Neural progenitor cell (in vitro differentiated cells): ENCODE measurements around the gene KLHL3. TPM values are rescaled to one million over a fixed set of nuclear protein-coding genes. Genes with fewer than 3 reads are reported as not detected.
A peak's percentile ranks its signal among the peaks of the same experiment; 100 is the strongest.

ENCODE experiments used
- DNase-seq: peaks from one replicate; pipeline ENCODE4 v3.0.0-alpha.2; 2016; ENCODE audit warnings: low spot score
- H2AFZ ChIP-seq: fragments of 200-600 bp; sonication (generic); replicated peaks from 2 replicates; pipeline ENCODE4 v1.6.1; 2016; ENCODE audit warnings: antibody characterized with exemption
- H3F3A ChIP-seq: fragments of 200-600 bp; sonication (generic); 2 replicates; pipeline ENCODE4 v1.6.1; 2016; ENCODE audit warnings: antibody characterized with exemption, low read depth
- H3K27ac ChIP-seq: fragments of 200-600 bp; sonication (generic); 2 replicates; pipeline ENCODE4 v1.5.1; 2016; ENCODE audit warnings: mild to moderate bottlenecking
- H3K27me3 ChIP-seq: fragments of 200-600 bp; sonication (generic); 2 replicates; pipeline ENCODE4 v1.6.1; 2016; ENCODE audit warnings: mild to moderate bottlenecking, moderate library complexity
- H3K36me3 ChIP-seq: fragments of 200-600 bp; sonication (generic); 2 replicates; pipeline ENCODE4 v1.5.1; 2016
- H3K4me1 ChIP-seq: fragments of 200-600 bp; sonication (generic); 2 replicates; pipeline ENCODE4 v1.6.1; 2016; ENCODE audit warnings: mixed run types
- H3K4me2 ChIP-seq: fragments of 200-600 bp; sonication (generic); 2 replicates; pipeline ENCODE4 v1.6.1; 2016
- H3K4me3 ChIP-seq: fragments of 200-600 bp; sonication (generic); 2 replicates; pipeline ENCODE4 v1.5.1; 2016
- H3K79me2 ChIP-seq: fragments of 200-600 bp; sonication (generic); 2 replicates; pipeline ENCODE4 v1.6.1; 2016; ENCODE audit warnings: low read depth
- H3K9ac ChIP-seq: fragments of 200-600 bp; sonication (generic); 2 replicates; pipeline ENCODE4 v1.6.1; 2016
- H3K9me3 ChIP-seq: fragments of 200-600 bp; sonication (generic); 2 replicates; pipeline ENCODE4 v1.5.1; 2016; ENCODE audit warnings: low read depth
- H4K20me1 ChIP-seq: fragments of 200-600 bp; sonication (generic); 2 replicates; pipeline ENCODE4 v1.6.1; 2016; ENCODE audit warnings: low read depth
- H3K27ac Mint-ChIP-seq: 3 replicates; pipeline ENCODE4 v1.8.0; 2021; ENCODE audit warnings: mixed read lengths
- H3K27me3 Mint-ChIP-seq: 2 replicates; pipeline ENCODE4 v1.8.0; 2022; ENCODE audit warnings: low read depth, mild to moderate bottlenecking, inconsistent platforms, moderate library complexity, mixed read lengths; ENCODE audit not compliant: insufficient read depth
- H3K36me3 Mint-ChIP-seq: 3 replicates; pipeline ENCODE4 v1.8.0; 2021; ENCODE audit warnings: mixed read lengths
- H3K4me1 Mint-ChIP-seq: 3 replicates; pipeline ENCODE4 v1.8.0; 2021; ENCODE audit warnings: mixed read lengths
- H3K4me3 Mint-ChIP-seq: 3 replicates; pipeline ENCODE4 v1.8.0; 2021; ENCODE audit warnings: mild to moderate bottlenecking, moderate library complexity, mixed read lengths
- H3K9me3 Mint-ChIP-seq: 3 replicates; pipeline ENCODE4 v1.8.0; 2020; ENCODE audit warnings: mixed read lengths
- EZH2 ChIP-seq: fragments of 200-600 bp; sonication (generic); IDR thresholded peaks from 2 replicates; pipeline ENCODE4 v1.6.1; 2017; ENCODE audit warnings: antibody characterized with exemption, mild to moderate bottlenecking, moderate library complexity
- EZH2phosphoT487 ChIP-seq: fragments of 200-600 bp; sonication (generic); IDR thresholded peaks from 2 replicates; pipeline ENCODE4 v1.6.1; 2017; ENCODE audit warnings: antibody characterized with exemption
- total RNA-seq: library from RNA; depleted of rRNA; stranded (reverse); fragments of >200 nt; gene quantifications from 2 replicates; pipeline ENCODE4 v1.2.3, GENCODE V29; 2015; ENCODE audit warnings: low replicate concordance
- TF ChIP-seq, protein P1 (sequence below): fragments of 200-600 bp; sonication (generic); IDR thresholded peaks from 2 replicates; pipeline ENCODE4 v1.5.1; 2017; ENCODE audit warnings: antibody characterized with exemption, mild to moderate bottlenecking

Gene KLHL3
- total RNA-seq, 1 donor from 2014 or later: 26.8 TPM

DNA sequence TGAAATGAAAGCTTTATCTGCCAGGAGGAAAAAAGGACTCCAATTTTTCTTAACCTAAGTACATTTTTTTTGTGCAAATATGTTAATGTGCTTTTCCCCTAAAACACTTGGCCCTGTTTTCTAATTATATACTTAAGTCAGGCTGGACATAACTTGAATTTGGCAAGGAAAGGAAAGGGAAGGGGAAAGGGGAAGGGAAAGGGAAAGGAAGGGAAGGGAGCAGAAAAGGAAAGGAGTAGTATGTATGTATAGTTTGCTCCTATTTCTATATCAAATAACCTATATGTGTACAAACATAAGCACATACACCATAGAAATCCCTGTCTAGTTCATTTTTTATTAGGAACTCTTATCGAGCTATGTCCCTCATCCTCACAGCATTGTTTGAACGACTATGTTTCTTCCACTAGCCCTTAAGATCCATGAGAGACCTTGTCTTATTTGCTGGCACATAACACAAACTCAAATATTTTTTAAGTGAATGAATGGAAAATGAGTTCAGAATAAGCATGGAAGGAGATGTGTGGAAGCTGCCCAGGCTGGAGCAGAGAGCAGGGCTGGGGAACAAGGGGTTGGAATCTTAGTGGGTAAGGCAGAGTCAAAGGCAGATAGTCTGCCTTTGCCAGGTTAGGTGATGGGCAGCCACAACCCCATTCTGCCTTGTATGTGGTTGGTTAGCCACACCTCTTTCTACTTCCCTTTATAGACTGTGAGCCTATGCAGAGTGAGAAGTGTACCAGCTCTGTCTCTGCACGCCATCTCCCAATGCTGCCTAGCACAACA lies 70.0 kb downstream of the KLHL3 start:
- TF ChIP-seq EZH2phosphoT487: no peak
- TF ChIP-seq, protein P1, sequence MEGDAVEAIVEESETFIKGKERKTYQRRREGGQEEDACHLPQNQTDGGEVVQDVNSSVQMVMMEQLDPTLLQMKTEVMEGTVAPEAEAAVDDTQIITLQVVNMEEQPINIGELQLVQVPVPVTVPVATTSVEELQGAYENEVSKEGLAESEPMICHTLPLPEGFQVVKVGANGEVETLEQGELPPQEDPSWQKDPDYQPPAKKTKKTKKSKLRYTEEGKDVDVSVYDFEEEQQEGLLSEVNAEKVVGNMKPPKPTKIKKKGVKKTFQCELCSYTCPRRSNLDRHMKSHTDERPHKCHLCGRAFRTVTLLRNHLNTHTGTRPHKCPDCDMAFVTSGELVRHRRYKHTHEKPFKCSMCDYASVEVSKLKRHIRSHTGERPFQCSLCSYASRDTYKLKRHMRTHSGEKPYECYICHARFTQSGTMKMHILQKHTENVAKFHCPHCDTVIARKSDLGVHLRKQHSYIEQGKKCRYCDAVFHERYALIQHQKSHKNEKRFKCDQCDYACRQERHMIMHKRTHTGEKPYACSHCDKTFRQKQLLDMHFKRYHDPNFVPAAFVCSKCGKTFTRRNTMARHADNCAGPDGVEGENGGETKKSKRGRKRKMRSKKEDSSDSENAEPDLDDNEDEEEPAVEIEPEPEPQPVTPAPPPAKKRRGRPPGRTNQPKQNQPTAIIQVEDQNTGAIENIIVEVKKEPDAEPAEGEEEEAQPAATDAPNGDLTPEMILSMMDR: no peak
- TF ChIP-seq EZH2: no peak
- Histone ChIP-seq H3K27ac (no peak overlapping the region), H3K27me3 (no peaks in the 10 kb centered on the region), H3K79me2 (no peaks in the 10 kb centered on the region), H3K4me3 (no peak overlapping the region), H3K36me3 (no peaks in the 10 kb centered on the region), H3K9me3 (no peaks in the 10 kb centered on the region), H3F3A (no peaks in the 10 kb centered on the region), H3K4me2 (no peak overlapping the region), H2AFZ (no peak overlapping the region), H3K4me1 (peaks cover 6% of the 10 kb centered on the region), H3K9ac (no peak overlapping the region), H4K20me1 (no peaks in the 10 kb centered on the region)
- Mint-ChIP-seq H3K27ac (no peak overlapping the region), H3K4me1 (no peaks in the 10 kb centered on the region), H3K9me3 (no peaks in the 10 kb centered on the region), H3K27me3 (peaks cover 2% of the 10 kb centered on the region), H3K4me3 (no peak overlapping the region), H3K36me3 (peaks cover 5% of the 10 kb centered on the region)
- no peak for DNase-seq

DNA sequence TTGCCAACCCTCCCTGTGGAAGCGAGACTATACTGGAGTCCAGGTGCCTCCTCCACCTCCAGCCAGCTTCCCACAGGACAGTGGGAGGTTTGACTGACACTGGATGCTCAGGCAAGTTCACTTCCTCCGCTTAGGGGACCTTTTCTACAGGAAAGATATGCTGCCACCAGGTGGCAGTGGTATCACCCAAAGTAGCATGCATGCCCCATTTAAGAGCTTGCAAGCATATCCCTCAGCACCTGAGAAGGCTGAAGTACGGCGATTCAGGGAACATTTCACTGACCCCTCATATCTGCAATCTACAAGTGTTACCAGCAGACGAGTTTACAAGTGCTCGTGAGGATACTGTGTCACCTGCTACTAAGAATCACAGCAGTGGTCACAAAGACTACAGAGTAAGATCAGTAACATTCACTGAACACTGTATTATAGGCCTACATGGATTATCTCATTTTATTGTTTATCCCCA lies 75.5 kb downstream of the KLHL3 start:
- Histone ChIP-seq H3K9me3 (no peaks in the 10 kb centered on the region), H3K79me2 (no peaks in the 10 kb centered on the region), H3K4me2 (no peak overlapping the region), H3K27ac (no peak overlapping the region), H4K20me1 (peaks cover 3% of the 10 kb centered on the region), H3F3A (no peaks in the 10 kb centered on the region), H2AFZ (no peak overlapping the region), H3K27me3 (no peaks in the 10 kb centered on the region), H3K4me3 (no peak overlapping the region), H3K36me3 (no peaks in the 10 kb centered on the region), H3K4me1 (no peaks in the 10 kb centered on the region), H3K9ac (no peak overlapping the region)
- Mint-ChIP-seq H3K9me3 (no peaks in the 10 kb centered on the region), H3K4me1 (no peaks in the 10 kb centered on the region), H3K4me3 (no peak overlapping the region), H3K27ac (no peak overlapping the region), H3K36me3 (peaks cover 2% of the 10 kb centered on the region), H3K27me3 (no peaks in the 10 kb centered on the region)
- no peak for TF ChIP-seq EZH2phosphoT487
- TF ChIP-seq, protein P1: peak; percentile 79
- no peak for TF ChIP-seq EZH2
- DNase-seq: peak; percentile 78

DNA sequence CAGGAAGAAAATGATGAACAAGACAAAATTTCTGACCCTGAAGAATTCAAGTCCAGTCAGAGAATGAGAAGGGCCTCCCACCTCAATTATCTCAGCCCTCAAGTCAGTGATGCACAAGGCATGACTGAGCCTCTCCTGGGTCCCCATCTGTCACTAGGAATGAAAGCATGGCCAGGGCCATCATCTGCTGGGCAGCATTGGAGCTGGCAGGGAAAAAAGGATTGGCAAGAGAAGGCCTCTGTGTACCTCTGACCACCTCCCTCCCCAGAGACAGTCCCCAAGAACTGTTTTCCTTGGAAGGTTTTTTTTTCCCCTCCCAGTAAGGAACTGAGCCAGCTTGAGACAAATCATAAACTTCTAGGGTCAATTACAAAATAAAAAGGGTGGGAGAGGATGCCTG lies 76.7 kb downstream of the KLHL3 start:
- no peak for DNase-seq
- no peak overlapping the region for H3K4me2 ChIP-seq
- H3K27ac Mint-ChIP-seq: no peak overlapping the region
- peaks cover 2% of the 10 kb centered on the region for H3K36me3 Mint-ChIP-seq
- H3K4me1 Mint-ChIP-seq: no peaks in the 10 kb centered on the region
- no peaks in the 10 kb centered on the region for H3K9me3 Mint-ChIP-seq
- no peak overlapping the region for H3K4me3 Mint-ChIP-seq
- no peak overlapping the region for H2AFZ ChIP-seq
- no peaks in the 10 kb centered on the region for H3K4me1 ChIP-seq
- peaks cover 8% of the 10 kb centered on the region for H4K20me1 ChIP-seq
- no peaks in the 10 kb centered on the region for H3K9me3 ChIP-seq
- no peaks in the 10 kb centered on the region for H3K79me2 ChIP-seq
- no peak overlapping the region for H3K27ac ChIP-seq
- no peaks in the 10 kb centered on the region for H3K27me3 Mint-ChIP-seq
- no peak overlapping the region for H3K9ac ChIP-seq
- no peaks in the 10 kb centered on the region for H3F3A ChIP-seq
- no peaks in the 10 kb centered on the region for H3K27me3 ChIP-seq
- no peak overlapping the region for H3K4me3 ChIP-seq
- H3K36me3 ChIP-seq: no peaks in the 10 kb centered on the region
- TF ChIP-seq EZH2 (no peak), EZH2phosphoT487 (no peak)
- TF ChIP-seq, protein P1: no peak
